ENCODE results near the gene PRRG2. TPM values are rescaled to one million over a fixed set of nuclear protein-coding genes. Genes with fewer than 3 reads are reported as not detected.

PRRG2 gene
- total RNA-seq, 6 experiments from 2014 or later: 0.33 to 0.69 (median 0.42) TPM

DNA sequence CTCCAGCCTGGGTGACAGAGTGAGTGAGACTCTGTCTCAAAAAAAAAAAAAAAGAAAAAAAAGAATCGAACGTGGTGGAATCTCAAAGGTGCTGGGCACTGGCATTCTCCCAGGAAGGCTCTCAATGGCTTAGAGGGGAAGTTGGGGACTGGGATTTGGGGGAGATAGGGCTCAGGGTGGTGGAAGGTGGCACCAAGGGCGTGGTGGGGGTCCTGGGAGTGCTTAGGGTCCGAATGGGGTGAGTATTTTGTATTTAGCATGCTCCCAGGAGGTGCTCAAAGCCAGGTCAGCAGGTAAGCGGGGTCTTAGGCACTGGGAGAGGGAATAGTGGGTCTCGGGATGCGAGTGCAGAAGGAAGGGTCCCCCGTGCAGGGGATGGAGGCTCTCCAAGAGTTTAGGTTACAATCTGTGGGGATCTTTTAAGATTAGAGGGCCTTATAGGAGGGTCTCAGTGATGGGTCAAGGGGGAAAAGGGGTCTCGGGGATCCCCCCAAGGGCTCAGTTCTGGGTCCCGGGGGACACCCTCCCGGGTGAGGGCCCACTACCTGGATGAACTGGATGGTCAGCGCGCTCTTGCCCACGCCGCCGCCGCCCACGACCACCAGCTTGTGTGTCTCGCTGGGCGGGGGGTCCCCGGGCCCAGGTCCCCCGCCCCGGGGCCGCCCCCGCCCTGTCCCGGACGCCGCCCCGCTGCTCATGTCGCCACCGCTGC lies 58.4 kb downstream of the PRRG2 start:
- Mint-ChIP-seq H3K27ac (peak overlapping the region; percentile 100), H3K9me3 (no peaks in the 10 kb centered on the region), H3K36me3 (ENCODE audit: low read depth) (peaks cover 21% of the 10 kb centered on the region), H3K4me3 (peak overlapping the region; percentile 99), H3K27me3 (ENCODE audit: insufficient read depth) (peaks cover 18% of the 10 kb centered on the region), H3K4me1 (ENCODE audit: low read depth) (peaks cover 66% of the 10 kb centered on the region)
- no peak for DNase-seq
- TF ChIP-seq, protein P1, sequence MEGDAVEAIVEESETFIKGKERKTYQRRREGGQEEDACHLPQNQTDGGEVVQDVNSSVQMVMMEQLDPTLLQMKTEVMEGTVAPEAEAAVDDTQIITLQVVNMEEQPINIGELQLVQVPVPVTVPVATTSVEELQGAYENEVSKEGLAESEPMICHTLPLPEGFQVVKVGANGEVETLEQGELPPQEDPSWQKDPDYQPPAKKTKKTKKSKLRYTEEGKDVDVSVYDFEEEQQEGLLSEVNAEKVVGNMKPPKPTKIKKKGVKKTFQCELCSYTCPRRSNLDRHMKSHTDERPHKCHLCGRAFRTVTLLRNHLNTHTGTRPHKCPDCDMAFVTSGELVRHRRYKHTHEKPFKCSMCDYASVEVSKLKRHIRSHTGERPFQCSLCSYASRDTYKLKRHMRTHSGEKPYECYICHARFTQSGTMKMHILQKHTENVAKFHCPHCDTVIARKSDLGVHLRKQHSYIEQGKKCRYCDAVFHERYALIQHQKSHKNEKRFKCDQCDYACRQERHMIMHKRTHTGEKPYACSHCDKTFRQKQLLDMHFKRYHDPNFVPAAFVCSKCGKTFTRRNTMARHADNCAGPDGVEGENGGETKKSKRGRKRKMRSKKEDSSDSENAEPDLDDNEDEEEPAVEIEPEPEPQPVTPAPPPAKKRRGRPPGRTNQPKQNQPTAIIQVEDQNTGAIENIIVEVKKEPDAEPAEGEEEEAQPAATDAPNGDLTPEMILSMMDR (IDR thresholded peaks at IDR 0.05): no peak

DNA sequence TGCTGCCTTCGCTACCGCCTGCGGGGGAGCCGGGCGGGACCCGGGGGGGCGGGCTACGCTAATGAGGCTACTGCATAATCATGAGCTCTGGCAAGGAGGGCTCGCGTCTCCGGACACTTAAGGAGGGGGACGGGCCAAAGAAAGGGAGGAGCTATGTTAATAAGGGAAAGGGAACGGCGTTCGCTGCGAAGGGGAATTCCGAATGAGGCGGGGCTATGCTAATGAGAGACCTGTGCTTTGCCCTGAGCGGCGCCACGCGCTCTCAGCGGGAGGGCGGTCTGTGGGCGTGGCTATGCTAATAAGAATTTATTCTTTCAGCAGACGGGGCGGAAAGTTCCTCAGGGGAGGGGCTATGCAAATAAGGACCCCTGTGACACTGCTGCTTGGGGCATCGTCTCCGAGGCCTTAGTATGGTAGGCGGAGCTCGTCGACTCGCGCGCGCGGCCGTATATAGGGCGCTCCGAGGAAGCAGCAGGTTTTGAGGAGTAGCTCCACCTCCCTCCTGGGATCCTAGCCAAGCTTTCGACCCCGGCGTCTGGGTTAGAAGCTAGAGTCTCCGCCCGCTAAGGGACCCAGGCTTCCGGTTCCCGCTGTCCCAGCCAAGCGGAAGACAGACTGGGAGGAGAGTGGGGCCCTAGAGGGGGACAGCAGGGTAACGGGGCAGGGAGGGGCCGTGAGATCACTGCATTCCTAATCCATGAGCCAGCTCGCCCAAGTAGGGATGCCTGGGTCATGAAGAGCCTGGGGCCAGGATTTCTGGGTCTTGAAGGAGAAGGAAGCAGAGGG lies 59.2 kb downstream of the PRRG2 start, which contains the start of gene RRAS:
RRAS (minus strand) TSS at position 31 of the 786 bp plus-strand sequence. CDS start 45 bp downstream, outside the sequence.
- peaks cover 21% of the 10 kb centered on the region for H3K36me3 Mint-ChIP-seq (ENCODE audit: low read depth)
- DNase-seq: peak; percentile 100
- peak within 1 kb of the TSS; percentile 100 for H3K27ac Mint-ChIP-seq
- H3K27me3 Mint-ChIP-seq (ENCODE audit: insufficient read depth): peaks cover 18% of the 10 kb centered on the region
- H3K4me1 Mint-ChIP-seq (ENCODE audit: low read depth): peaks cover 68% of the 10 kb centered on the region
- H3K9me3 Mint-ChIP-seq: no peaks in the 10 kb centered on the region
- TF ChIP-seq, protein P1 (IDR thresholded peaks at IDR 0.05): no peak
- peak within 1 kb of the TSS; percentile 99 for H3K4me3 Mint-ChIP-seq

Other genes with a start within 250 kb of the PRRG2 start
- gene CD37, start 245.9 kb upstream of the PRRG2 start, total RNA-seq (2021; fragmentation: NEBNext Ultra II Directional; extraction: Animal tissue kit (Norgen Biotek cat#: 25700)): not detected
- 10 to 100 TPM; 16.5 to 23.1 (median 20.8) TPM for gene TEAD2, start 218.9 kb upstream of the PRRG2 start, total RNA-seq (2021; fragmentation: NEBNext Ultra II Directional; extraction: Animal tissue kit (Norgen Biotek cat#: 25700))
- not detected for gene DKKL1, start 217.4 kb upstream of the PRRG2 start, total RNA-seq (2021; fragmentation: NEBNext Ultra II Directional; extraction: Animal tissue kit (Norgen Biotek cat#: 25700))
- not detected for gene KASH5, start 193.1 kb upstream of the PRRG2 start, total RNA-seq (2021; fragmentation: NEBNext Ultra II Directional; extraction: Animal tissue kit (Norgen Biotek cat#: 25700))
- gene PTH2, start 157.9 kb upstream of the PRRG2 start, total RNA-seq (2021; fragmentation: NEBNext Ultra II Directional; extraction: Animal tissue kit (Norgen Biotek cat#: 25700)): not detected
- not detected for gene GFY, start 155.9 kb upstream of the PRRG2 start, total RNA-seq (2021; fragmentation: NEBNext Ultra II Directional; extraction: Animal tissue kit (Norgen Biotek cat#: 25700))
- under 1 TPM in 5 of 6 experiments, not detected in 1; 0.05 to 0.17 (median 0.09) TPM for gene SLC17A7, start 139.8 kb upstream of the PRRG2 start, total RNA-seq (2021; fragmentation: NEBNext Ultra II Directional; extraction: Animal tissue kit (Norgen Biotek cat#: 25700))
- 10 to 100 TPM; 55.8 to 65.6 (median 57.5) TPM for gene PIH1D1, start 129.5 kb upstream of the PRRG2 start, total RNA-seq (2021; fragmentation: NEBNext Ultra II Directional; extraction: Animal tissue kit (Norgen Biotek cat#: 25700))
- 10 to 100 TPM; 13.9 to 23.0 (median 19.8) TPM for gene ALDH16A1, start 128.1 kb upstream of the PRRG2 start, total RNA-seq (2021; fragmentation: NEBNext Ultra II Directional; extraction: Animal tissue kit (Norgen Biotek cat#: 25700))
- 10 to 100 TPM in 2 of 6 experiments, 1 to 10 TPM in 4; 4.9 to 12.5 (median 9.4) TPM for gene FLT3LG, start 107.1 kb upstream of the PRRG2 start, total RNA-seq (2021; fragmentation: NEBNext Ultra II Directional; extraction: Animal tissue kit (Norgen Biotek cat#: 25700))
- gene RPL13A, start 93.7 kb upstream of the PRRG2 start, total RNA-seq (2021; fragmentation: NEBNext Ultra II Directional; extraction: Animal tissue kit (Norgen Biotek cat#: 25700)): 1,000 to 10,000 TPM; 2,015 to 2,373 (median 2,179) TPM
- 1,000 to 10,000 TPM; 1,343 to 1,545 (median 1,429) TPM for gene RPS11, start 84.9 kb upstream of the PRRG2 start, total RNA-seq (2021; fragmentation: NEBNext Ultra II Directional; extraction: Animal tissue kit (Norgen Biotek cat#: 25700))
- 10 to 100 TPM; 33.2 to 39.3 (median 37.4) TPM for gene FCGRT, start 68.7 kb upstream of the PRRG2 start, total RNA-seq (2021; fragmentation: NEBNext Ultra II Directional; extraction: Animal tissue kit (Norgen Biotek cat#: 25700))
- 100 to 1,000 TPM; 117 to 316 (median 287) TPM for gene RCN3, start 53.3 kb upstream of the PRRG2 start, total RNA-seq (2021; fragmentation: NEBNext Ultra II Directional; extraction: Animal tissue kit (Norgen Biotek cat#: 25700))
- gene NOSIP, start 760 bp upstream of the PRRG2 start, total RNA-seq (2021; fragmentation: NEBNext Ultra II Directional; extraction: Animal tissue kit (Norgen Biotek cat#: 25700)): 10 to 100 TPM; 66.0 to 79.7 (median 72.4) TPM
- gene PRR12, start 9.9 kb downstream of the PRRG2 start, total RNA-seq (2021; fragmentation: NEBNext Ultra II Directional; extraction: Animal tissue kit (Norgen Biotek cat#: 25700)): 10 to 100 TPM; 23.3 to 26.2 (median 24.3) TPM
- 100 to 1,000 TPM; 130 to 162 (median 133) TPM for gene RRAS, start 58.8 kb downstream of the PRRG2 start, total RNA-seq (2021; fragmentation: NEBNext Ultra II Directional; extraction: Animal tissue kit (Norgen Biotek cat#: 25700))
- 100 to 1,000 TPM; 112 to 134 (median 121) TPM for gene SCAF1, start 60.9 kb downstream of the PRRG2 start, total RNA-seq (2021; fragmentation: NEBNext Ultra II Directional; extraction: Animal tissue kit (Norgen Biotek cat#: 25700))
- gene IRF3, start 84.5 kb downstream of the PRRG2 start, total RNA-seq (2021; fragmentation: NEBNext Ultra II Directional; extraction: Animal tissue kit (Norgen Biotek cat#: 25700)): 10 to 100 TPM; 55.5 to 72.8 (median 58.7) TPM
- 10 to 100 TPM; 23.9 to 34.2 (median 33.4) TPM for gene BCL2L12, start 84.6 kb downstream of the PRRG2 start, total RNA-seq (2021; fragmentation: NEBNext Ultra II Directional; extraction: Animal tissue kit (Norgen Biotek cat#: 25700))
- gene PRMT1, start 96.0 kb downstream of the PRRG2 start, total RNA-seq (2021; fragmentation: NEBNext Ultra II Directional; extraction: Animal tissue kit (Norgen Biotek cat#: 25700)): 100 to 1,000 TPM; 209 to 226 (median 217) TPM
- under 1 TPM; 0.74 to 0.99 (median 0.87) TPM for gene ADM5, start 108.3 kb downstream of the PRRG2 start, total RNA-seq (2021; fragmentation: NEBNext Ultra II Directional; extraction: Animal tissue kit (Norgen Biotek cat#: 25700))
- gene CPT1C, start 109.8 kb downstream of the PRRG2 start, total RNA-seq (2021; fragmentation: NEBNext Ultra II Directional; extraction: Animal tissue kit (Norgen Biotek cat#: 25700)): 10 to 100 TPM; 32.7 to 42.6 (median 36.4) TPM
- not detected for gene TSKS, start 182.0 kb downstream of the PRRG2 start, total RNA-seq (2021; fragmentation: NEBNext Ultra II Directional; extraction: Animal tissue kit (Norgen Biotek cat#: 25700))
- gene AP2A1, start 185.7 kb downstream of the PRRG2 start, total RNA-seq (2021; fragmentation: NEBNext Ultra II Directional; extraction: Animal tissue kit (Norgen Biotek cat#: 25700)): 100 to 1,000 TPM; 145 to 177 (median 162) TPM
- gene FUZ, start 232.0 kb downstream of the PRRG2 start, total RNA-seq (2021; fragmentation: NEBNext Ultra II Directional; extraction: Animal tissue kit (Norgen Biotek cat#: 25700)): 10 to 100 TPM in 5 of 6 experiments, 1 to 10 TPM in 1; 9.4 to 14.2 (median 11.7) TPM
- gene MED25, start 237.0 kb downstream of the PRRG2 start, total RNA-seq (2021; fragmentation: NEBNext Ultra II Directional; extraction: Animal tissue kit (Norgen Biotek cat#: 25700)): 10 to 100 TPM; 44.5 to 50.6 (median 47.8) TPM

Measured in HFFc6 (cell line).